ENCODE data around the gene TMED6.

TMED6 gene

DNA sequence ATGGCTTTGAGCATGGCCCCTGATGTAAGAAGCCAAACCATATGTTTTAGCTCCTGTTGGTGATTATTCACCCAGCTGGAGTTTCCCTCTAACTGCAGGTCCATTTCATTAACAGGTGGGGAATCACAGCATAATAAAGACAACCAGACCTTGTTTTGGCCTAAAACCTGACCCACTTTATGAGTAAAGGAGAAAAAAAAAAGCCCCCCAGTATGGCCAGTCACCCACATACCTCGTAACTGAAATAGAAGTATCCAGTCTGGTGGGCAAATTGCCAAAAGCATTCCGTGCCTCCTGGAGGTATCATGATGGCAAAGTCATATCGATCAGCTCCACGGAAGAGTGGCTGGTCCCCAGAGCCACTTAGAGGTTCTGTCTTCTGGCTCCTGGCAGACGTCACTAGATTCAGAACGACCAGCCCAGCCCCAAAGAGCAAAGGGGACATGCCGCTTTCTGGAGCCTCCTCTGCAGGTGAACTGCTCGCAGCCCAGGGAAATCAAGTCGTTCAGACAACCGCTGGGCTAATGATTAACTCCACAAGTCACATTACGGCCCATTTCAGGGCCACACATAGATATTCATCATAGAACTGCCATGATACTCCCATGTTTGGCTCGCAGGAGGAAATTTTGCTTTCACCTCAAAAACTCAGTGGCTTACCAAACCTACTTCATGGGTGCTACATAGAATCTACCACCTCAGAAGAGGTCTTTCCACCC is at the start of gene TMED6:
TSS of gene TMED6 (minus strand) at position 478 of the 719 bp plus-strand sequence. CDS start at position 445, 33 bp downstream.
- no peak for DNase-seq (ENCODE audit: low spot score)

DNA sequence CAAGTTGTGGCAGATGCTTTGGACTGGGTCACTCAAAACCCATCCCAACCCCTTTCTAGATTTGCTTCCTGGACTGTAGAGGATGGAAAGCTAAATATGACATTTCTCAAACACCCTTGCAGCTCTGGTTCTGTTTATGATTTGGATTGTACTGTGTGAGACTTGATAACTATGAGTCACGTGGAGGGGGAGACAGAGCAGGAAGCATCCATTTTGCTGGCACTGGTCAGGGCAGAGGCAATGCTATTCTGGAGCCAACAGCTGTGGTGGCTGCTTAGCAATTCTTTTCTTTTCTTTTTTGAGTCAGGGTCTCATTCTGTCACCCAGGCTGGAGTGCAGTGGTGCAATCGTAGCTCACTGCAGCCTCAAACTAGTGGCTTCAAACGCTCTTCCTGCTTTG is 47.8 kb upstream of the TMED6 start:
- DNase-seq (ENCODE audit: low spot score) = no peak

DNA sequence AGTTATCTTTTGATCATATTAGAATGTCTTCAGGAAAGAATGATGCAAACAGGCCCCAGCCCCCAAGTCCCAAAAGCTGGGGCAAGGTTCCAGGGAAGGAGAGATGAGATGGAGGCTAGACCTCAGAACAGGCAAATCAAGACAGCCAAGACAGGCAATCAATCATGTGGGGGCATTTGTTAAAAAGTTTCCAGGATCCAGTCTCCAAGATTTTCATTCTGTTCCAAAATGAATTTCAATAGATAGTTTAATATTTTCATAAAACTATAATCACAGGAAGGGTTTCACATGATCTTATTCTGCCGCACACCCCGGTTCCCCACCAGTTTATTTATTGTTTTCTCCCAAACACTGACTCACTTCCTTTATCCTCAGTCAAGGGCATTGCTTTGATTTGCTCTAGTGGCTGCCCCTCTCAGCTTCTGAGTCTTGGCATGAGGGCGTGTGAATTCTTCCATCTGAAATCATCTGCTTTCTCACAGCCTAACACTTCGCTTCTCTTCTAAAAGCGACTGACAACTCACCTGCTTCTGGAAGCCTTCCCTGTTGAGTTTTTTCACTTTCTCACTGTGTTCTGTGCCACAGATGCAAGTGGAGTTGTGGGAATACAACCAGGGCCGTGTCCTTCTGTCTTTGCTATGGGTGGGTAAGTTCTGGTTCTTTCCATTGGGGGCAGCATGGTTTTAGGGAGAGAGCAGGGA is 46.4 kb upstream of the TMED6 start:
- no peak for DNase-seq (ENCODE audit: low spot score)

DNA sequence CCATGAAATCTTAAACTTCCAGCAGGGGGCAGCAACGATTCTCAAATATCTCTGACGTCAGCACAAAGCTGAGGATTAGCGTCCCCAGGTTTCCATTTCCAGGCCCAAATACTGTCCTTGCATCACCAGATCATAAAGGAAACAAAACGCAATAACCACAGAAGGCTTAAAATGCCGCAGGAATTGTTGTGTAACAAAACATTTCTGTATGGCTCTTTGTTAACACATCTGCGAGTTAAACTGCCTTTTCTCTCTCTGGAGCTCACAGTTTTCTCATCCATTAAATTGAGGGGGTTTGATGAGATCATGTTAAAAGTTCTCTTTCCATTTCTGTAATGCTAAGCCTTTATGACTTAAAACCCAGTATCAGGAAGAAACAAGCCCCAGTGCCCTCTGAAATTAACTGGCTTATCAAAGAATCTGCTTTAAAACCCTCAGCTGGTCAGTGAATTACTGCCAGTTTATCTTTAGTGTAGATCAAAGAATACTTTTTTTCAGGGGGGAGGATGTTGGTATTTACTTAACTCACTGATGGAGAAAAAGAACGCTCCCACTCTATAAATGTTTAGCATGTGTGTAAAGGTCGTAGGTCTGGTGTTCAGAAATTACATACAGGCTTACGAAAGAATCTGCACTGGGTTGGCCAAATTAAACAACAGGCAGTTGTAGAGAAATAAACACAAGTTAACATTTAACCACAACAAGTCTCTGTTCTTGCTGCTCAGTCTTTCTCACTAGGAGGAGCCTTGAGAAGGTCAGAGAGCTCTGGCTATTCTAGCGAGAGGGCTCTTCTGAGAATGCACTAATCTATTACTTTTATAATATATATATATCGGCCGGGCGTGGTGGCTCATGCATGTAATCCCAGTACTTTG is 44.8 kb upstream of the TMED6 start:
- peak; percentile 75 for DNase-seq (ENCODE audit: low spot score)

DNA sequence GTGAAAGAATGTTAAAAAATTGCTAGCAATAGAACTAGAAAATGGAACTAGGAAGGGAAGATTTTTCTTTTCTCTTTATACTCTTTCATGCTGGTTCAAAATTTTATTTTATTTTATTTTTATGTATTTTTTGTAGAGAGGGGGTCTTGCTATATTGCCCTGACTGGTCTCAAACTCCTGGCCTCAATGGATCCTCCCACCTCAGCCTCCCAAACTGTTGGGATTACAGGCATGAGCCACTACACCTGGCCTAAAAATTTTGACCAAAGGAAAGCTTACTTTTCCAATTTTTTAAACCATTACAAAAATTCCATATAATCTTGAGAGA is 44.2 kb upstream of the TMED6 start:
- DNase-seq (ENCODE audit: low spot score) = no peak

DNA sequence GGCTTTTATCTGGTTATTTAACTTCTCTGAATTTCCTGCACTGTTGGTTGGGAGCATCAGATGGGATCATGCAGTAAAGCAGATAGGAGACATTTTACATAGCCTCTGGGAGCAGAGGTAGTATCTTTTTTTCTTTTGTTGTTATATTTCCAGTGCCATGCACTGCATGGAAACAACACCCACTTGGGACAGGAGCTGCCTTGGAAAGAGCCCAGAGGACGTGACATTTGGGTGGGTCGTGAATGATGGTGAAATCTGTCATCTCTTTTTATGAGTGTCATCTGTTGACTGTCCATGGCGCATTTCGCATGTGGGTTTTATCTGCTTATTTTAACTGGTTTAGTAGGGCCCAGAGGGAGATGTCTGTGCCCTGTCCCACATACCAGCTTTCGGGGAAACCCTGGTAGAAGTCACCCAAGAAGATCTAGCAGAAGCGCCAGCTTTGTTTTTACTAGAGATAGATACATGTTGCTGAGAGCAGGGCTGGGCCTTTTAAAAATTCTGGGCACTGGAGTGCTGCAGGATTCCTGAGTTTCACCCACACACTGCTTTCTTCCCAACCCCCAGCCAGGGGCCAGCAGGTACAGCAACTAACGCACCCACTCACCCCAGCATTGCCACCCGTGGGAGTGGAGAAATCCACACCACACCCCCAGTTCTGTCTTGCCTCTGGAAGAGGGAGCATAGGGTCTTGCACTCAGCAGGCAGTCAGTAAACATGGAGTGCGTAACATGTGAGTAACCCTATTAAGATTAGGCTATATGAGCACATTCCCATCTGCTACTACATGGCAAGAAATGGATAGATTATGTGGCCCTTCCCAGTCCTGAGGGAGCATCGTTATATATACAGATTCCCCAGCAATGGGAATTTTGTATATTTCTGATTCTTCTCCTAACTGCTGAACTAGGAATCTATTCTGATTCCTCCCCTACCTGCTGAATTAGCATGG is 42.6 kb upstream of the TMED6 start:
- DNase-seq (ENCODE audit: low spot score) = no peak

DNA sequence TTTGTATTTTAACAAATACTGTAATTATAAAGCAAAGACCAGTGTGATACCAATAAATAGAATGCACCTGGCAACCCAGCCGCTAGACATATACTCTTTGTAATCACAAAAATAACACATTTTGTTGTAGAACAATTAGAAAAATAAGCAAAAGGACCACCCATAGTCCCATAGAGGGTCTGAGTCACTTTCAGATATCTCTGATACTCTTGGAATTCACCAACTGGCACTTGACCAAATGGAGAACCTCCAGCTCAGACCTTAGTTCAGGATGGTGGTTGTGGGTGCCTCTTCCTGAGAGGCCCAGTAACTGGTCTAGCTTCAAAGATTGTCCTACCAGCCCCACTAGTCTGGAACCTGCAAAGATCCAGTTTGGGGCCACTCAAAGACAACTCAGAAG is 35.0 kb upstream of the TMED6 start:
- no peak for DNase-seq (ENCODE audit: low spot score)

DNA sequence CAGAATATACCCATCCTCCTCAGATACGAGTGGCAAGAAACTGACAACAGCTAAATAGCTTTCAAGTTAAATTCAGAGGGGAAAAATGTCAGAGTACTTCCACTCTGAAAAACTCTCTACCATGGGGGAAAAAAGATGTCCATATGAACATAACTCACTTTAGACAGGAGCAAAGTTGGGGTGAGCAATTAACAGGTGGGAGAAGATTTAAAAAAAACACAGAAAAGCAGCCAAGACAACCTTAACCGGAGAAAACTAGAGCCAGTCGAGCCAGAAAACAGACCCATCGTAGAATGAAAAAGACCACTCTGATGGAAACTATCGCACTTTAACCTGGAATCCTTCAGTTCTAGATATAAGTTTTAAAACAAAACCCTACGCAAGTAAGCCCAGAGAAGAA is 33.4 kb upstream of the TMED6 start:
- DNase-seq (ENCODE audit: low spot score) = no peak

DNA sequence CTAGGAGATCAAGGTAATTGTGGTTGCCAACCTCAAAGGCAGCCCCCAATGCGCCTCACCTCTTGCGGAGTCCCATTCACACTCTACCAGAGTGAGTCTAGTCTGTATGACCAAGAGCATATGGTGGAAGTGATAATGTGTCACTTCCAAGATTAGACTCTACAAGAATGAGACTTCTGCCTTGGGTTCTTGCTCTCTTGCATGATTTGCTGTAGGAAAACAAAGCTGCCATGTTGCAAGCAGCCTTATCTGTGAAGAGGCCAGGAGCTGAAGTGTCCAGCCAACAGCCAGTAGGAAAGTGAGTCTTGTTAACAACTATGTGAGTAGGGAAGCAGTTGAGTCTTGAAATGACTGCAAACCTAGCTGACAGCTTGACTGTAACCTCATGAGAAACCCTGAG is 30.8 kb upstream of the TMED6 start:
- no peak for DNase-seq (ENCODE audit: low spot score)

DNA sequence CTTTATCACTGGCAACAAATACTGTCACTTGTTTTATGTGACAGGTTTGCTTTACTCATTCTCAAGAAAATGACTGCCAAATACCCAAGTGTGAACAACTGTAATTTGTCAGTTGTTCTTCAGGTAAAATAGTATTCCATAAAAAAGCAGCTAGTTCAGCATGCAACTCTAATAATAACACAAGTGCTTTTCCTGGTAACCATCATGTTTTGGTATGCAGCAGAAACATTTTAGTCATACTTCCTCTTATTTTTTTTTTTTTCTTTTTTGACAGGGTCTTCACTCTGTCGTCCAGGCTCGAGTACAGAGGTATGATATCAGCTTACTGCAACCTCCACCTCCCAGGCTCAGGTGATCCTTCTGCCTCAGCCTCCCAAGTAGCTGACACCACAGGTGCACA is 29.6 kb upstream of the TMED6 start:
- DNase-seq (ENCODE audit: low spot score) = no peak

DNA sequence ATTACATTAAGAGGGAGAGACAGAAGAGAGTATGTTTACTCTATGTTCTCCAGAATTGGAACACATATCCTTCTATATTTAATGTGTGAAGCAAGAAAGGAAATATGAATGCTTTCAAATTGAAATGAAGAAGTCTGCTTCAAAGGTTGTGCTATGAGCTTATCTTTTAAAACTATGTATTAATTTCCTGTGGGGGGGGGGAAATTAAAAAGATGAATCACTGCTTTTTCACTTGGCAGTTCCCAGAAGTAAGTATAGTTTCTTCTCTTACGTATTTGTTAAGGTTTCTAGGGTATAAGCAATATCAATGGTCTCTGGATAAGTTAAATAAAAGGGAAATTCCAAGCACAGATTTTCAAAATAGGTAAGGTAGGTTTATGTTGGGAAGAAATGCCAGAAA is 27.2 kb upstream of the TMED6 start:
- DNase-seq (ENCODE audit: low spot score) = no peak

DNA sequence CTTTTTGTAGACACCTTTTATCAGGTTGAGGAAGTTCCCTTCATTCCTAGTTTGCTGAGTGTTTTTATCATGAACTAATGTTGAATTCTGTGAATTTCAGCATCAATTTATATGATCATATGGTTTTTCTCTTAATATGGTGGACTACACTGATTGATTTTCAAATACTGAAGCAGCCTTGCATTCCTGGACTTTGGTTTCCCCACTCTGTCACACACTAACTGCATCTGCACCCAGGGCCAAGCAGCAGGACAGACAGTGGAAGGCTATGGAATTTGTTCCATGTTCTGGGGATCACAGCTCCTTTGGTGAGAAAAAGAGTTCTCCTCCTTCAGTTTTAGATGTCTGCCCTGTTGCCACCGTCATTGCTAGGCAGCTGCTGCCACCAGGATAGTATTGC is 26.4 kb upstream of the TMED6 start:
- DNase-seq (ENCODE audit: low spot score) = no peak

DNA sequence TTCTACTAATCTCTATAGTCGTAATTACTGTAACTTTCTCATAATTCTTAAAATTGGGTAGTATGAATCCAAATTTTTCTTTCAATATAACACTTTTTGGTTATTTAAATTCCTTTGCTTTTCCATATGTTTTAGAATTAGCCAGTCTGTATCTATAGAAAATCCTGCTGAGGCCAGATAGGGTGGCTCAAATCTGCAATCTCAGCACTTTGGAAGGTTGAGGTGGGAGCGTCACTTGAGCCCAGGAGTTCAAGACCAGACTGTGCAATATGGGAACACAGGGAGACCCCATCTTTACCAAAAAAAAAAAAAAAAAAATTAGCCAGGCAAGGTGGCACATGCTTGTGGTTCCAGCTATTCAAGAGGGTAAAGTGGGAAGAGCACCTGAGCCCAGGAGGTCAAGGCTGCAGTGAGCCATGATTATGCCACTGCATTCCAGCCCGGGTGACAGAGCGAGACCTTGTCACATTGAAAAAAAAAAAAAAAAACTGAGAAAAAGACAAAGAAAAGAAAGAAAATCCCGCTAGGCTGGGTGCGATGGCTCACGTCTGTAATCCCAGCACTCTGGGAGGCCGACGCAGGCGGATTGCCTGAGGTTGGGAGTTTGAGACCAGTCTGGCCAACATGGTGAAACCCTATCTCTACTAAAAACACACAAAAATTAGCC is 24.9 kb upstream of the TMED6 start:
- DNase-seq (ENCODE audit: low spot score) = no peak

DNA sequence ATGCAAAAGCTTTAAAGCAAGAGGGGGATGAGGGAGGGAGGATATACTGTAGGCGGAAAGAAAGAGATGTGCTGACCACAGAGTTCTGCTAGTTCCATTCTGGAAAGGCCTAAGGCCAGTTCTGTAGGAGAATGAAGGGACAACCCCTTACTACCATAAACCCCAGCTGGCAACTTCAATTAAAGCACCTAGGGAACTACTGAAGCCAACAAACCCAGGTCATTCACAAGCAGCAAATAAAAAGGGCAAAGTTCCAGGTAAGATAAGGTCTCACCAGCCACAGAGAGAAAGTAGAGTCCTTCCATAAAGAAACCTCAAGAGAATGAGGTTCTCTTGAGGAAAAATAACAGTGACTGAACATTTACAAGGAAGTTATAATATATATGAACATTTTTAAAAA is 21.4 kb upstream of the TMED6 start:
- DNase-seq (ENCODE audit: low spot score) = no peak

DNA sequence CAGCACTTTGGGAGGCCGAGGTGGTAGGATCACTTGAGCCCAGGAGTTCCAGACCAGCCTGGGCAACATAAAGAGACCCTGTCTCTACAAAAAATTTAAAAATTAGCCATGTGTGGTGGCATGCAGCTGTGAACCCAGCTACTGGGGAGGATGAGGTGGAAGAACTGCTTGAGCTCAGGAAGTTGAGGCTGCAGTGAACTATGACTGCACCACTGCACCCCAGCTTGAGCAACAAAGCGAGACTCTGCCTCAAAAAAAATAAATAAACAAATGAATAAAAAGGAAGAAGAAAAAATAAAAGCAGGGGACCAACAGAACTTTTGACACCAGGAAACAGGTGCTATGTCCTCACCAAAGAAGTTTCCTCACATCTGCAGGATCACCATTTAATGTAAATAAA is 20.0 kb upstream of the TMED6 start:
- no peak for DNase-seq (ENCODE audit: low spot score)

DNA sequence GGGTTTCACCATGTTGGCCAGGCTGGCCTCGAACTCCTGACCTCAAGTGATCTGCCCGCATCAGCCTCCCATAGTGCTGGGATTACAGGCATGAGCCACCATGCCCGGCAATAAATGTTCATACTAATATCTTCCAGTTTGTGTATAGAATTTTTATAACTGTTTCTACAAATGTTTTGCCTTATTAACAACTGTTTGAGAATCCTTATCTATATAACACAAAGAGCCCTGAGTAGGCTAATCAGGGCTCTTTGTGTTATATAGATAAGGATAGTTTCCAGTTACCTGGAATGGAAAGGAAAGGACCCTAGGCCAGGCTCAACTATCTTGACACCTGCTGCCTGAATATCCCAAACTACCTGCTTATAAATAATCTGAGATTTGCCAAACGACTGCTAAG is 17.3 kb upstream of the TMED6 start:
- DNase-seq (ENCODE audit: low spot score) = no peak

DNA sequence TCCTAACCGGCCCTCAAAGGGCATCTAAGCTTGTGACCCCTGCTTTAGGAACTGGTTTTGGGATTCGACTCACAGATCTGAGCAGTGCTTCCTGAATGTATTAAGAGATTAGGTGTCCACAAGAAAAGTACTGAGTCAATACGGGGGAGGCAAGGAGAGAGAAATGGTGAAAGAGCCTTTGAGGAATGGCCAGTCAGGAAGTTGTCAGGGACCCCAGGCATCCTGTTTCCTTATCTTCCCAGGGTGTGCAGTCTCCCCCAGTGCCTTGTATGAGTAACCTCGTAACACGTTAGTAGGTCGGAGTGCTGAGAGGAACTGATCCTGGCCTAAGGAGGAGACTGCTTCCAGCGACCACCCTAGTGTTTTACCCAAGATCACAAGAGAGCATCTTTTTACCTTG is 16.4 kb upstream of the TMED6 start:
- no peak for DNase-seq (ENCODE audit: low spot score)

DNA sequence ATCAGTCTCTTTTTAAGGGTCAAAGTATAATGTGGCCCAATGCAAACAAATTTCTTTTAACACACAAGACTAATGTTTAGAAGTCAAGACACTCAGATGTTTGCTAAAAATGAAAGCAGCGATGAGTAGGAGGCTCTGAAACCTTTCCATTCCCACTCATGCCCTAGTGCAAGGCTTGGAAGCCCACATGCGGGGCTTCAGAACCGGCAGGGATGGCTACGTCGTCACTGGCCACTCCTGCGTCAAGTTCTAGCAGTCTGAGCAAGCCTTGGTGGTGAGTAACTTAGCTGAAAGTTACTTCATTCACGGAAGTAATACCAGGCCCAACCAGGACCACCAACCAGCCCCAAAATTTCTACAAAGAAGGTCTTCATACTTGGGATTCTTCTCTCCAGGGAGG is 14.8 kb upstream of the TMED6 start:
- DNase-seq (ENCODE audit: low spot score) = no peak

DNA sequence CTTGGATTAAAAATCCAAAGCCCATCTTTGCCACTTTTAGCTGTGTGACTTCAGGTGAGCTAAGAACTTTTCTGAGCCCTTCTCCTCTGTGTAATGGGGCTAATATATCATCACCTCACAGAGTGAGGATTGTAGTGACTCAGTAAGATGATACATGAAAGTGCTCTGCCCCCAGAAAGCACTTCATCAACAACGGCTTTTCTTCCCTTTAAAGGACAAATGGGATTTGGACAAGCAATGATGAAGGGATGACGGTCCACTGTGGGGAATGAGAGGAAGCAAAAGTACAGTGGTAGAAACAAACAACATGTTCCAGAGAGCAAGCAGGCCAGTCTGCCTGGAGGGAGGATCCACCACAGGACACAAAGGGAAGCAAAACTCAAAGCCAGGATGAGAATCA is 14.3 kb upstream of the TMED6 start:
- DNase-seq (ENCODE audit: low spot score) = no peak

DNA sequence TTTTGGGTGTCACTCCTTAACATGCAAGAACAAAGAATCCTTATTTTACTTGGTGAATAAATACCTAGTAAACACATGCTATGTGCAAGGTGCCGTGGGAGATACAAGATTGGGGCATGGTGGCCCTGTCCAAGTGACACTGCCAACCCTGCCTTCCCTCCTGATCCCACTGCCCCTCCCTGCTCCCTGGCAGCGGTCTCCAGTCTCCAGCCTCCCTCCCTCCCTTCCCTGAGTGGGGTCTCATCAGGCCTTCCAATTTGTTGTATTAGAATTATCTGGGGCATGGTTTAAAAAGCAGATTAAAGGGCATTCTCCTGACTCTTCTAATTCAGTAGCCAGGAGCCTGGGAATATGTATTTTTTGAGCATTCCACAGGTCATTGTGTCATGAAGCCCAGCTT is 12.5 kb upstream of the TMED6 start:
- DNase-seq (ENCODE audit: low spot score) = no peak

DNA sequence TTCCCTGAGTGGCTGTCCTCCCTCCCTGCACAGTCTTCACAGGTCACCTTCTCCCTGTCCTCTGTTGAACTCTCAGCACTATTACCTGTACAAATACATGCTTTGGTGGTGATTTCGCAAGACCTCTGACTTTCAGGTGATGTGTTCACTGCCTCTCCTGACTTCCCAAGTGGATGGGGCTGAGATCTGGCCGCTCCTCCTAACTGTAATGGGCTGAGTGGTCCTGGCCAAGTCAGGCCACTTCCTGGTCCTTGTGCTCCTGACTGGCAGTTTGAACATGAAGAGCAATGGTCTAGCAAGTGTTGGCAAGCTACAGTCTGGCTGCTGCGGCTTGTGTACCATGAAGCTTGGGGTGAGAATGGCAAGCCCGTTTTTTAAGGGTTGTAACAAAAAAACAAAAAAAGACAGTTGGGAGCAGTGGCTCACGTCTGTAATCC is 11.7 kb upstream of the TMED6 start:
- no peak for DNase-seq (ENCODE audit: low spot score)

Data from CD4-positive, alpha-beta T cell treated with Interleukin-15 for 4 hours (primary cell).